Mesothelial cell of epicardium (in vitro differentiated cells): ENCODE measurements around the gene DHX30. TPM values are rescaled to one million over a fixed set of nuclear protein-coding genes. Genes with fewer than 3 reads are reported as not detected.
A peak's percentile ranks its signal among the peaks of the same experiment; 100 is the strongest.
"Not testable (repeated sequence)": the region's sequence is repeated elsewhere in the genome, so short reads cannot be mapped to it uniquely, and the experiment has no call there.

Source experiments
- DNase-seq, 2 experiments: peaks; one replicate each; pipeline ENCODE4 v3.0.0; 2021; ENCODE audit warnings: low spot score in 2 of 2; ENCODE audit not compliant: unreplicated experiment in 2 of 2
- H3K27ac Mint-ChIP-seq: 2 replicates; pipeline ENCODE4 v1.8.0; 2021; ENCODE audit warnings: mixed read lengths
- H3K27me3 Mint-ChIP-seq: 2 replicates; pipeline ENCODE4 v1.8.0; 2021; ENCODE audit warnings: low read depth, mixed read lengths
- H3K36me3 Mint-ChIP-seq: 2 replicates; pipeline ENCODE4 v1.8.0; 2021; ENCODE audit warnings: mixed read lengths
- H3K4me1 Mint-ChIP-seq: 2 replicates; pipeline ENCODE4 v1.8.0; 2021; ENCODE audit warnings: mixed read lengths
- H3K4me3 Mint-ChIP-seq: 2 replicates; pipeline ENCODE4 v1.8.0; 2021; ENCODE audit warnings: mild to moderate bottlenecking, moderate library complexity, mixed read lengths
- H3K9me3 Mint-ChIP-seq: 2 replicates; pipeline ENCODE4 v1.8.0; 2021; ENCODE audit warnings: mixed read lengths
- total RNA-seq: library from RNA; stranded (reverse); gene quantifications from 3 replicates; pipeline ENCODE4 v1.2.1, GENCODE V29; 2021
- TF ChIP-seq, protein P1 (sequence below): fragments of 200-600 bp; sonication (generic); IDR thresholded peaks from one replicate; pipeline ENCODE4 v1.5.0; 2021; ENCODE audit warnings: antibody characterized with exemption; ENCODE audit not compliant: unreplicated experiment

DHX30 gene, protein sequence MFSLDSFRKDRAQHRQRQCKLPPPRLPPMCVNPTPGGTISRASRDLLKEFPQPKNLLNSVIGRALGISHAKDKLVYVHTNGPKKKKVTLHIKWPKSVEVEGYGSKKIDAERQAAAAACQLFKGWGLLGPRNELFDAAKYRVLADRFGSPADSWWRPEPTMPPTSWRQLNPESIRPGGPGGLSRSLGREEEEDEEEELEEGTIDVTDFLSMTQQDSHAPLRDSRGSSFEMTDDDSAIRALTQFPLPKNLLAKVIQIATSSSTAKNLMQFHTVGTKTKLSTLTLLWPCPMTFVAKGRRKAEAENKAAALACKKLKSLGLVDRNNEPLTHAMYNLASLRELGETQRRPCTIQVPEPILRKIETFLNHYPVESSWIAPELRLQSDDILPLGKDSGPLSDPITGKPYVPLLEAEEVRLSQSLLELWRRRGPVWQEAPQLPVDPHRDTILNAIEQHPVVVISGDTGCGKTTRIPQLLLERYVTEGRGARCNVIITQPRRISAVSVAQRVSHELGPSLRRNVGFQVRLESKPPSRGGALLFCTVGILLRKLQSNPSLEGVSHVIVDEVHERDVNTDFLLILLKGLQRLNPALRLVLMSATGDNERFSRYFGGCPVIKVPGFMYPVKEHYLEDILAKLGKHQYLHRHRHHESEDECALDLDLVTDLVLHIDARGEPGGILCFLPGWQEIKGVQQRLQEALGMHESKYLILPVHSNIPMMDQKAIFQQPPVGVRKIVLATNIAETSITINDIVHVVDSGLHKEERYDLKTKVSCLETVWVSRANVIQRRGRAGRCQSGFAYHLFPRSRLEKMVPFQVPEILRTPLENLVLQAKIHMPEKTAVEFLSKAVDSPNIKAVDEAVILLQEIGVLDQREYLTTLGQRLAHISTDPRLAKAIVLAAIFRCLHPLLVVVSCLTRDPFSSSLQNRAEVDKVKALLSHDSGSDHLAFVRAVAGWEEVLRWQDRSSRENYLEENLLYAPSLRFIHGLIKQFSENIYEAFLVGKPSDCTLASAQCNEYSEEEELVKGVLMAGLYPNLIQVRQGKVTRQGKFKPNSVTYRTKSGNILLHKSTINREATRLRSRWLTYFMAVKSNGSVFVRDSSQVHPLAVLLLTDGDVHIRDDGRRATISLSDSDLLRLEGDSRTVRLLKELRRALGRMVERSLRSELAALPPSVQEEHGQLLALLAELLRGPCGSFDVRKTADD
- 114 to 122 TPM (median 114 TPM) in 3 replicates for total RNA-seq

DNA sequence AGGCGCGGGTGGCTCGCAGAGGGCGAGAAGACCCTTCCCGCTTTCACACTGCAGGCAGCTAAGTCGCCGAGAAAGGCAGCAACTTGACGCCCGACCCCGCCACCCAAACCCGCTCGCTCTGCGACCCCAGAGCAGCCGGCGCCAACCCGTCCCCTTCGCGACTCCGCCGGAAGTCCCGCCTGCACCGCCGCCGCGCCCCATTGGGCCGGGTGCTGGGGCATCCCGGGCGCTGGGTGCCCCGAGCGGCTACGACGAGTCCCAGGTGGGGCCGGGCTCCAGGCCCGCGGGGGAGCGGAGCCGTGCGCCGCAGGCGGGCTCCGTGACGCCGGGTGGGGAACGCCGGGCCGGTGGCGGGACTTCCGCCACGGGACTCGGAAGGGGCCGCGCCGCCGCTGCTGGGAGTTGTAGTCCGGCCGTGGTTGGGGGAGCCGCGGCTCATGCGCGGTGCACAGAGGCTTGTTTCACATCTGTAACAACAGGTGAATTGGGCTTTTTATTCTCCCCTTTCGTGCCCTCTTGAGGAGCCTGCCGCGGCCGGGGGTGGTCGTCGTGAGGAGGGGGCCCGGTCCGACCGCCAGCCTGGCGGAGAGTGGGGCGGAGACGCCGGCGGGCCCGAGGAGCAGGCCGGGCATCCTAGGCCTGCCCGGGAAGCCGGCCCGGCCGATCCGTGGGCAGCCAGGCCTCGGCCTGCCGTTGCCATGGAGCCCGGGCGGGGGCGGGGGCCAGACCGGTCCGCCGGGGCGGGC lies at the start of gene DHX30:
TSS of gene DHX30 (plus strand) at position 405 of the 746 bp plus-strand sequence. CDS start 7,546 bp downstream, outside the sequence.
- peaks cover 22% of the 10 kb centered on the region for H3K4me1 Mint-ChIP-seq
- peak within 1 kb of the TSS; percentile 98 for H3K4me3 Mint-ChIP-seq
- TF ChIP-seq, protein P1, sequence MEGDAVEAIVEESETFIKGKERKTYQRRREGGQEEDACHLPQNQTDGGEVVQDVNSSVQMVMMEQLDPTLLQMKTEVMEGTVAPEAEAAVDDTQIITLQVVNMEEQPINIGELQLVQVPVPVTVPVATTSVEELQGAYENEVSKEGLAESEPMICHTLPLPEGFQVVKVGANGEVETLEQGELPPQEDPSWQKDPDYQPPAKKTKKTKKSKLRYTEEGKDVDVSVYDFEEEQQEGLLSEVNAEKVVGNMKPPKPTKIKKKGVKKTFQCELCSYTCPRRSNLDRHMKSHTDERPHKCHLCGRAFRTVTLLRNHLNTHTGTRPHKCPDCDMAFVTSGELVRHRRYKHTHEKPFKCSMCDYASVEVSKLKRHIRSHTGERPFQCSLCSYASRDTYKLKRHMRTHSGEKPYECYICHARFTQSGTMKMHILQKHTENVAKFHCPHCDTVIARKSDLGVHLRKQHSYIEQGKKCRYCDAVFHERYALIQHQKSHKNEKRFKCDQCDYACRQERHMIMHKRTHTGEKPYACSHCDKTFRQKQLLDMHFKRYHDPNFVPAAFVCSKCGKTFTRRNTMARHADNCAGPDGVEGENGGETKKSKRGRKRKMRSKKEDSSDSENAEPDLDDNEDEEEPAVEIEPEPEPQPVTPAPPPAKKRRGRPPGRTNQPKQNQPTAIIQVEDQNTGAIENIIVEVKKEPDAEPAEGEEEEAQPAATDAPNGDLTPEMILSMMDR: no peak
- DNase-seq: peak; percentile 73 to 84
- peaks cover 7% of the 10 kb centered on the region for H3K36me3 Mint-ChIP-seq
- H3K27ac Mint-ChIP-seq: peak within 1 kb of the TSS; percentile 100
- no peaks in the 10 kb centered on the region for H3K9me3 Mint-ChIP-seq
- H3K27me3 Mint-ChIP-seq: no peaks in the 10 kb centered on the region

DNA sequence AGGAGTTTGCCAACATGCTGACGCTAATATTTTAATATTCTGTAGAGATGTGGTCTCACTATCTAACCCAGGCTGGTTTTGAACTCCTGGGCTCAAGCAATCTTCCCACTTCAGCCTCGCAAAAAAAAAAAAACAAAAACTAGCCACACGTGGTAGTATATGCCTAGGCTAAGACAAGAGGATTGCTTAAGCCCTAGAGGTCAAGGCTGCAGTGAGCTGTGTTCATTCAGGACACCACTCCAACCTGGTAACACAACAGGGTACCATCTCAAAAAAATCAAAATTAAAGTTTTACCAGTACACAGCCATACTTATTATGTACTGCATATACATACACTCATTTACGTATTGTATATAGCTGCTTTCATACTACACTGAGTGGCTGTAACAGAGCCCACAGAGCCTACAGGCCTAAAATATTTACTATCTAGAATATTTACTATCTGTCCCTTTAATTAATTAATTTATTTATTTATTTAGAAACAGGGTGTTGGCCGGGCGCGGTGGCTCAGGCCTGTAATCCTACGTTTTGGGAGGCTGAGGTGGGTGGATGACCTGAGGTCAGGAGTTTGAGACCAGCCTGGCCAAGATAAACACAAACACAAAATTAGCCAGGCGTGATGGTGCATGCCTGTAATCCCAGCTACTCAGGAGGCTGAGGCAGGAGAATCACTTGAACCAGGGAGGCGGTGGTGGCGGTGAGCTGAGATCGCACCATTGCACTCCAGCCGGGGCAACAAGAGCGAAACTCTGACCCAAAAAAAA lies 44.5 kb upstream of the DHX30 start:
- H3K4me3 Mint-ChIP-seq: no peak overlapping the region
- H3K4me1 Mint-ChIP-seq: peaks cover 3% of the 10 kb centered on the region
- no peaks in the 10 kb centered on the region for H3K27me3 Mint-ChIP-seq
- H3K27ac Mint-ChIP-seq: no peak overlapping the region
- TF ChIP-seq, protein P1: no peak
- peaks cover 7% of the 10 kb centered on the region for H3K9me3 Mint-ChIP-seq
- no peak for DNase-seq
- peaks cover 22% of the 10 kb centered on the region for H3K36me3 Mint-ChIP-seq

DNA sequence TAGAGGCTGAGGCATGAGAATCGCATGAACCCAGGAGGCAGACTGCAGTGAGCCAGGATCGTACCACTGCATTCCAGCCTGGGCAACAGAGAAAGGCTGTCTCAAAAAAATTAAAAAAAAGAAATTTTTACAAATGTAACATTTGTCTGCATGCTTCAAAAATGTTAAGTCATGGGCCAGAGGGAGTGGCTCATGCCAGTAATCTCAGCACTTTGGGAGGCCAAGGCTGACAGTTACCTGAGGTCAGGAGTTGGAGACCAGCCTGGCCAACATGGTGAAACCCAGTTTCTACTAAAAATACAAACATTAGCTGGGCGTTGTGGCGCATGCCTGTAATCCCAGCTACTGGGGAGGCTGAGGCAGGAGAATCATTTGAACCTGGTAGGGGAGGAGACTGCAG lies 42.7 kb upstream of the DHX30 start:
- not testable (repeated sequence) for DNase-seq, H3K27me3 Mint-ChIP-seq, H3K9me3 Mint-ChIP-seq, H3K4me3 Mint-ChIP-seq, H3K4me1 Mint-ChIP-seq, H3K27ac Mint-ChIP-seq
- peaks cover 26% of the 10 kb centered on the region for H3K36me3 Mint-ChIP-seq

DNA sequence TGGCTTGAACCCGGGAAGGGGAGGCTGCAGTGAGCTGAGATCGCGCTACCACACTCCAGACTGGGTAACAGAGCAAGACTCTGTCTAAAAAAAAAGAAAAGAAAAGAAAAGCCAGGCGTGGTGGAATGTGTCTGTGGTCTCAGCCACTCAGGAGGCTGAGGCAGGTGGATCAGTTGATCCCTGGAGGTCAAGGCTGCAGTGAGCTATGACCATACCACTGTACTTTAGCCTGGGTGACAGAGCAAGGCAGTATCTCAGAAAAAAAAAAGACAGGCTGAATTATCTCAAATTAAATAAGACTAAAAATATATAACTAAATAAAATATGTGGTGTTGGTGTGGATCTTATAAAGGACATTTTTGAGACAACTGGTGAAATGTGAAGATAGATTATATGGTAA lies 41.9 kb upstream of the DHX30 start:
- Mint-ChIP-seq H3K9me3 (peaks cover 7% of the 10 kb centered on the region), H3K27me3 (no peaks in the 10 kb centered on the region), H3K36me3 (peaks cover 29% of the 10 kb centered on the region), H3K4me1 (peaks cover 3% of the 10 kb centered on the region), H3K4me3 (no peak overlapping the region), H3K27ac (no peak overlapping the region)
- TF ChIP-seq, protein P1: no peak
- no peak for DNase-seq

DNA sequence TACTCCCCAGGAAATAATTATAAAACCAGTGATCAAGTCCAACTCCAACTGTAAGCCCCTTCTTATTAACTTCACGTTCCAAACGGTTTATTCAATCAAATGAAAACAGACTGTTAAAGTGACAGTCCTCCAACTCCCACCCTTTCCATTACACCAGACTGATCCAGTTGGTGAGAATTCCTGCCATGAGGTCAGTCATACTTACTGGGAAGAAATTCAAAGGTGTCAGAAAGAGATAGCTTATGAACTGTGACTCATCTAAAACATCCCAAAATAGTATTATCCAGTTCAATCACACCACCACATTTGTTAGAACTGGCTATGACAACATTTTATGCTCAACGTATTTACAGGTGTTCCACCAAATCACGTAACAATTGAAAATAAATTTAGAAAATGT lies 40.7 kb upstream of the DHX30 start:
- Mint-ChIP-seq H3K9me3 (no peaks in the 10 kb centered on the region), H3K4me3 (no peak overlapping the region), H3K4me1 (peaks cover 3% of the 10 kb centered on the region), H3K36me3 (peaks cover 20% of the 10 kb centered on the region), H3K27me3 (no peaks in the 10 kb centered on the region), H3K27ac (peak overlapping the region; percentile 70)
- DNase-seq: no peak
- TF ChIP-seq, protein P1: no peak
